Activated T-cell treated with anti-CD3 and anti-CD28 coated beads, Interleukin-2, amount 50 U/mL, for 24 hours (primary cell): ENCODE results near the gene SLC25A17.
"Not testable (repeated sequence)": the region's sequence is repeated elsewhere in the genome, so short reads cannot be mapped to it uniquely, and the experiment has no call there.

Source experiments
- DNase-seq: peaks from one replicate; pipeline ENCODE4 v3.0.0-alpha.2; 2020
- H3K27ac Mint-ChIP-seq: 2 replicates; pipeline ENCODE4 v1.8.0; 2020; ENCODE audit warnings: mild to moderate bottlenecking, mixed read lengths
- H3K27me3 Mint-ChIP-seq: 2 replicates; pipeline ENCODE4 v1.8.0; 2020; ENCODE audit warnings: mixed read lengths
- H3K36me3 Mint-ChIP-seq: 2 replicates; pipeline ENCODE4 v1.8.0; 2020; ENCODE audit warnings: low read depth, mixed read lengths
- H3K4me1 Mint-ChIP-seq: 2 replicates; pipeline ENCODE4 v1.8.0; 2020; ENCODE audit warnings: low read depth, mixed read lengths
- H3K4me3 Mint-ChIP-seq: 2 replicates; pipeline ENCODE4 v1.8.0; 2020; ENCODE audit warnings: mild to moderate bottlenecking, moderate library complexity, mixed read lengths
- H3K9me3 Mint-ChIP-seq: 2 replicates; pipeline ENCODE4 v1.8.0; 2020; ENCODE audit warnings: mixed read lengths

Gene SLC25A17

GRCh38 chr22:40818747-40819598, at the start of gene SLC25A17:
Gene SLC25A17 (minus strand): TSS chr22:40819346. CDS start chr22:40819248, 98 bp downstream.
- H3K27ac Mint-ChIP-seq: peak within 1 kb of the TSS; percentile 97
- peak; percentile 90 for DNase-seq
- peaks cover 43% of the 10 kb centered on the region for H3K4me1 Mint-ChIP-seq
- no peaks in the 10 kb centered on the region for H3K9me3 Mint-ChIP-seq
- H3K36me3 Mint-ChIP-seq: peaks cover 54% of the 10 kb centered on the region
- no peaks in the 10 kb centered on the region for H3K27me3 Mint-ChIP-seq
- H3K4me3 Mint-ChIP-seq: peak within 1 kb of the TSS; percentile 96

GRCh38 chr22:40868379-40868778, 49.2 kb upstream of the SLC25A17 start:
- peaks cover 38% of the 10 kb centered on the region for H3K36me3 Mint-ChIP-seq
- H3K9me3 Mint-ChIP-seq, H3K4me1 Mint-ChIP-seq, H3K27ac Mint-ChIP-seq, DNase-seq, H3K27me3 Mint-ChIP-seq, H3K4me3 Mint-ChIP-seq: not testable (repeated sequence)

GRCh38 chr22:40867109-40867508, 48.0 kb upstream of the SLC25A17 start:
- no peaks in the 10 kb centered on the region for H3K9me3 Mint-ChIP-seq
- no peaks in the 10 kb centered on the region for H3K27me3 Mint-ChIP-seq
- DNase-seq: no peak
- H3K27ac Mint-ChIP-seq: no peak overlapping the region
- peaks cover 12% of the 10 kb centered on the region for H3K4me1 Mint-ChIP-seq
- peaks cover 42% of the 10 kb centered on the region for H3K36me3 Mint-ChIP-seq
- H3K4me3 Mint-ChIP-seq: no peak overlapping the region

- H3K4me1 Mint-ChIP-seq: peaks cover 38% of the 10 kb centered on the region
- H3K4me3 Mint-ChIP-seq: no peak overlapping the region
- no peak overlapping the region for H3K27ac Mint-ChIP-seq
Observed at GRCh38 chr22:40862537-40862936, 43.4 kb upstream of the SLC25A17 start.

GRCh38 chr22:40862013-40862412, 42.9 kb upstream of the SLC25A17 start, which contains the start of gene DNAJB7:
Gene DNAJB7 (minus strand): TSS chr22:40862113. CDS start chr22:40861994, 119 bp downstream.
- Mint-ChIP-seq H3K9me3 (no peaks in the 10 kb centered on the region), H3K27ac (peak within 1 kb of the TSS; percentile 12), H3K4me3 (no peak within 1 kb of the TSS), H3K27me3 (no peaks in the 10 kb centered on the region), H3K4me1 (peaks cover 40% of the 10 kb centered on the region), H3K36me3 (peaks cover 55% of the 10 kb centered on the region)
- DNase-seq: no peak

More at GRCh38 chr22:40862537-40862936, 43.4 kb upstream of the SLC25A17 start:
- no peak for DNase-seq
- Mint-ChIP-seq H3K9me3 (no peaks in the 10 kb centered on the region), H3K27me3 (no peaks in the 10 kb centered on the region), H3K36me3 (peaks cover 50% of the 10 kb centered on the region)

- Mint-ChIP-seq H3K36me3 (peaks cover 86% of the 10 kb centered on the region), H3K4me1 (peaks cover 56% of the 10 kb centered on the region), H3K9me3 (no peaks in the 10 kb centered on the region), H3K4me3 (peak overlapping the region; percentile 93), H3K27ac (peak overlapping the region; percentile 100), H3K27me3 (no peaks in the 10 kb centered on the region)
- DNase-seq: no peak
Observed at GRCh38 chr22:40857309-40857855, 38.2 kb upstream of the SLC25A17 start.

GRCh38 chr22:40856513-40857308, 37.6 kb upstream of the SLC25A17 start, which contains the start of the genes ST13 and XPNPEP3:
Gene ST13 (minus strand): TSS chr22:40856639. CDS start chr22:40856540, 99 bp downstream.
Gene XPNPEP3 (plus strand): TSS chr22:40857148. CDS start chr22:40857182, 34 bp downstream.
- Mint-ChIP-seq H3K36me3 (peaks cover 86% of the 10 kb centered on the region), H3K27ac (peak within 1 kb of the TSS; percentile 100), H3K9me3 (no peaks in the 10 kb centered on the region), H3K4me3 (peak within 1 kb of the TSS; percentile 93), H3K27me3 (no peaks in the 10 kb centered on the region), H3K4me1 (peaks cover 61% of the 10 kb centered on the region)
- peak; percentile 98 for DNase-seq

- Mint-ChIP-seq H3K27ac (peak overlapping the region; percentile 100), H3K4me3 (peak overlapping the region; percentile 93), H3K4me1 (peaks cover 63% of the 10 kb centered on the region), H3K27me3 (no peaks in the 10 kb centered on the region), H3K9me3 (no peaks in the 10 kb centered on the region), H3K36me3 (peaks cover 84% of the 10 kb centered on the region)
- no peak for DNase-seq
Observed at GRCh38 chr22:40855979-40856512, 36.9 kb upstream of the SLC25A17 start.

- no peaks in the 10 kb centered on the region for H3K27me3 Mint-ChIP-seq
- H3K4me1 Mint-ChIP-seq: peaks cover 64% of the 10 kb centered on the region
- peaks cover 86% of the 10 kb centered on the region for H3K36me3 Mint-ChIP-seq
- H3K4me3 Mint-ChIP-seq: peak overlapping the region; percentile 93
- no peaks in the 10 kb centered on the region for H3K9me3 Mint-ChIP-seq
- DNase-seq: no peak
- peak overlapping the region; percentile 100 for H3K27ac Mint-ChIP-seq
Observed at GRCh38 chr22:40855071-40855978, 36.2 kb upstream of the SLC25A17 start.

- H3K9me3 Mint-ChIP-seq: no peaks in the 10 kb centered on the region
- no peak for DNase-seq
- peaks cover 88% of the 10 kb centered on the region for H3K36me3 Mint-ChIP-seq
- peaks cover 59% of the 10 kb centered on the region for H3K4me1 Mint-ChIP-seq
- no peaks in the 10 kb centered on the region for H3K27me3 Mint-ChIP-seq
- H3K4me3 Mint-ChIP-seq: peak overlapping the region; percentile 93
- H3K27ac Mint-ChIP-seq: peak overlapping the region; percentile 45
Observed at GRCh38 chr22:40853961-40854360, 34.8 kb upstream of the SLC25A17 start.

GRCh38 chr22:40853333-40853732, 34.2 kb upstream of the SLC25A17 start:
- no peaks in the 10 kb centered on the region for H3K9me3 Mint-ChIP-seq

GRCh38 chr22:40845816-40846215, 26.7 kb upstream of the SLC25A17 start:
- Mint-ChIP-seq H3K36me3 (peaks cover 93% of the 10 kb centered on the region), H3K4me1 (peaks cover 28% of the 10 kb centered on the region)
- not testable (repeated sequence) for H3K9me3 Mint-ChIP-seq, DNase-seq, H3K4me3 Mint-ChIP-seq, H3K27me3 Mint-ChIP-seq, H3K27ac Mint-ChIP-seq

More at GRCh38 chr22:40853333-40853732, 34.2 kb upstream of the SLC25A17 start:
- no peak for DNase-seq
- H3K36me3 Mint-ChIP-seq: peaks cover 91% of the 10 kb centered on the region
- peak overlapping the region; percentile 93 for H3K4me3 Mint-ChIP-seq
- peaks cover 55% of the 10 kb centered on the region for H3K4me1 Mint-ChIP-seq
- peak overlapping the region; percentile 45 for H3K27ac Mint-ChIP-seq
- no peaks in the 10 kb centered on the region for H3K27me3 Mint-ChIP-seq

GRCh38 chr22:40844951-40845350, 25.8 kb upstream of the SLC25A17 start:
- H3K36me3 Mint-ChIP-seq: peaks cover 93% of the 10 kb centered on the region
- no peaks in the 10 kb centered on the region for H3K9me3 Mint-ChIP-seq
- H3K27ac Mint-ChIP-seq: no peak overlapping the region
- H3K4me1 Mint-ChIP-seq: peaks cover 22% of the 10 kb centered on the region
- DNase-seq: no peak
- H3K4me3 Mint-ChIP-seq: no peak overlapping the region
- no peaks in the 10 kb centered on the region for H3K27me3 Mint-ChIP-seq
